ENCODE measurements around the gene RAB10.

- TF ChIP-seq PPARA (CRISPR knock-in tag; IDR thresholded peaks at IDR 0.05; ENCODE audit: borderline replicate concordance) (no peak), ZFP30 (CRISPR knock-in tag; IDR thresholded peaks at IDR 0.05) (no peak), RARB (CRISPR knock-in tag; IDR thresholded peaks at IDR 0.05) (no peak), ESRRG (CRISPR knock-in tag; IDR thresholded peaks at IDR 0.05) (no peak), TOX (CRISPR knock-in tag; IDR thresholded peaks at IDR 0.05; ENCODE audit: borderline replicate concordance) (no peak), ZNF8 (CRISPR knock-in tag; IDR thresholded peaks at IDR 0.05) (no peak)
- TF ChIP-seq, protein P1, sequence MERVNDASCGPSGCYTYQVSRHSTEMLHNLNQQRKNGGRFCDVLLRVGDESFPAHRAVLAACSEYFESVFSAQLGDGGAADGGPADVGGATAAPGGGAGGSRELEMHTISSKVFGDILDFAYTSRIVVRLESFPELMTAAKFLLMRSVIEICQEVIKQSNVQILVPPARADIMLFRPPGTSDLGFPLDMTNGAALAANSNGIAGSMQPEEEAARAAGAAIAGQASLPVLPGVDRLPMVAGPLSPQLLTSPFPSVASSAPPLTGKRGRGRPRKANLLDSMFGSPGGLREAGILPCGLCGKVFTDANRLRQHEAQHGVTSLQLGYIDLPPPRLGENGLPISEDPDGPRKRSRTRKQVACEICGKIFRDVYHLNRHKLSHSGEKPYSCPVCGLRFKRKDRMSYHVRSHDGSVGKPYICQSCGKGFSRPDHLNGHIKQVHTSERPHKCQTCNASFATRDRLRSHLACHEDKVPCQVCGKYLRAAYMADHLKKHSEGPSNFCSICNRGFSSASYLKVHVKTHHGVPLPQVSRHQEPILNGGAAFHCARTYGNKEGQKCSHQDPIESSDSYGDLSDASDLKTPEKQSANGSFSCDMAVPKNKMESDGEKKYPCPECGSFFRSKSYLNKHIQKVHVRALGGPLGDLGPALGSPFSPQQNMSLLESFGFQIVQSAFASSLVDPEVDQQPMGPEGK (CRISPR knock-in tag; IDR thresholded peaks at IDR 0.05; ENCODE audit: borderline replicate concordance), result no peak
These were observed 45.1 kb downstream of the RAB10 start for GRCh38 chr2:26078939-26079338.

All from SK-N-SH treated with all-trans-retinoic acid at 6 μM for 48 hours (cell line).